GM12892 (cell line): ENCODE data around the gene ATG10.

Source experiments
- DNase-seq: peaks from one replicate; pipeline ENCODE4 v3.0.0; 2011; ENCODE audit not compliant: insufficient read length
- FAIRE-seq: peaks from 2 replicates; lab custom pipeline; 2011; peaks lifted over from hg19 to GRCh38; lab: Jason Lieb, UNC
- POLR2A ChIP-seq: IDR thresholded peaks from 2 replicates; pipeline ENCODE4 v1.6.1; 2011; ENCODE audit warnings: low read depth, low read length, control low read depth
- POLR2AphosphoS5 ChIP-seq: IDR thresholded peaks from 2 replicates; pipeline ENCODE4 v1.6.1; 2011; ENCODE audit warnings: low read depth, low read length, control low read depth
- TAF1 ChIP-seq: IDR thresholded peaks from 2 replicates; pipeline ENCODE4 v1.6.1; 2011; ENCODE audit warnings: low read depth, mild to moderate bottlenecking, control low read depth, low read length, borderline replicate concordance

ATG10 gene

DNA sequence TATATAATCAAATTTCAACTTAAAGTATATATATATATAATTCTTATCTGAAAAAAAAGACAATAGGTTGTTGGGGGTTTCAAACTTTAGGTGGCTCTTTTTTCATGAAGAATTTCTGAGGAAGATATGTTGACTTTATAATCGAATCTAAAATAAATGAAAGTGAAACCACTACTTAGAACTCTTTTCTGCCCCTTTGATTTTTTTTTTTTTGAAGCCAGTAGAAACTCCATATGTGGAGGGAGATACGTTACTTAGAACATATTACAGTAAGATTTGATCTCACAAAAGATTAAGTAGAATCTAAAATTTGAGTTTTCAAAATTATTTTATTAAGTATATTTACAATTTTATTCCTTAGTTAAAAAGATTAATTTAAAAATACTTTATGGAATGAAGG, 96.9 kb downstream of the ATG10 start:
- no peak for TF ChIP-seq POLR2A
- TF ChIP-seq POLR2AphosphoS5: no peak
- TF ChIP-seq TAF1: no peak
- FAIRE-seq (no peak), DNase-seq (no peak)

DNA sequence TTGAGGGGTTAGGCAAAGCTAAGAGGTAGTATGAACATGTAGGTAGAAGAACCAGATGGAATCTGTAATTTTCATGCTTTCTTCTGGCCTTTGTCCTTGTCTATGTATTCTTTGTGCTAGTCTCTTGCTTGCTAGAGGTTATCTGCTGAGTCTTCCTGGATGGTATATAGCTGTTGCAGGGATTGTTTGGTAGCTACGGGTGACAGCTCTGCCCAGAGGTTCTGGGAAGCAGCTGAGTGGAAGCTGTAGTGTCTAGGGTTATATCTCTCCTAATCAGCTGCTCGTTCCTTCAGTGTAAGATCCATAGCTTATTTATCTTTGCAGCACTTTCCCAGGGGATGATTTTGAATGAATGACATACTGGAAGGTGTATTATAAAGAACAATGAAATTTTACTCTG, 100.3 kb downstream of the ATG10 start:
- no peak for TF ChIP-seq POLR2AphosphoS5
- TF ChIP-seq POLR2A: no peak
- TF ChIP-seq TAF1: no peak
- DNase-seq (no peak), FAIRE-seq (no peak)

DNA sequence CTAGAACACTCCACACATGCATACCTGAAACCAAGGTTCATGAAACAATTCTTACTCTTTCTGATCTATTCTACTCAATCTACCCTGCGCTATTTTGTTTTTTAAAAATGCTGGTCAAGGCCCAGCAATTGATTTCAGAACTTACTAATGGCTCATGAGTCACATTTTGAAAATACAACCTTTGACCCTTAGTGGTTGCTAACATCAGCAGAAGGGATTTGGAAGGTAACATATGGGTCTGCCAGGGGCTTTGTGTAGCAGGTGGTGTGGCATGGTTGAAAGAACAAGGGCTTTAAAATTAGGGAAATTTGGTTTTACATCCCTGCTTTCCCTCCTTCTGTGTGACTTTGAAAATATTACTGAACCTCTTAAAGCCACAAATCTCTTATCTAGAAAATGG, 101.4 kb downstream of the ATG10 start:
- TF ChIP-seq TAF1: no peak
- TF ChIP-seq POLR2AphosphoS5: no peak
- TF ChIP-seq POLR2A: no peak
- DNase-seq (no peak), FAIRE-seq (no peak)

DNA sequence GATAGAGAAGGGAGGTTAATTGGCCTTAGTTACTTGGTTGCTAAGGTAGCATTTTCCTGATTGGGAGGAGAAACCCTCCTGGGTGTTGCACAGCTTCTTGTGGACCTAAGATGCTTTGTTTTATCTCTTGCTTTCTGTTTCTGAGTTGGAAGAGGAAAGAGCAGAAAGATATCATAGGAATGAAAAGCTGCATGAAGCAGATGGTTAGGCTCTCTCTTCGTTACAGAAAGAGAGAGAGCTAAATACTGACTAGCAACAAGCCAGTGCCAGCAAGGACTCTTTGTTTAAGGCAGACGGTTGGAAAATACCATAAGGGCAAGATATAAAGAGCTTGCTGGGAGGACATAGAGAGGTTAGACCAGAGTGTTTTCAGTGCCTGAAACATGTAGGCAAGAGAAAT, 103.1 kb downstream of the ATG10 start:
- FAIRE-seq (no peak), DNase-seq (no peak)
- TF ChIP-seq TAF1 (no peak), POLR2A (no peak), POLR2AphosphoS5 (no peak)

DNA sequence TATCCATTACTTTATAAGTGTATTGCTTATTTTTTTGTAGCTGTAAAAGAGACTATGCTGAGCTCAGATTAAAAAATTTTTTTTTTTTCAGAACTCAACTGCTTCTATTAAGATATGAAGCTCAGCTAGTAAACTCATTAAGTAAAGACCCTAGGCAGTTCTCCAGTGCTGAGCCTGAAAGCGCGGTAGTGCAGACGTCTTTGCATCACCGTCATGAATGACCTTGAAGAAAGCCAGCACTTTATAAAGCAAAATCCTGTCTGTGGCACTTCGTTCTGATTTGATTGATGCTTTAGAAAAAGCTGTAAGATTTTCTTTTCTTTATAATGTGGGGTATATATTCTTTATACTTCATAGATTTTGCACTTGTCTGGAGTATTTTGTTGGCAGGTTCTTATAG, 105.7 kb downstream of the ATG10 start:
- FAIRE-seq (no peak), DNase-seq (no peak)
- TF ChIP-seq TAF1 (no peak), POLR2AphosphoS5 (no peak), POLR2A (no peak)

DNA sequence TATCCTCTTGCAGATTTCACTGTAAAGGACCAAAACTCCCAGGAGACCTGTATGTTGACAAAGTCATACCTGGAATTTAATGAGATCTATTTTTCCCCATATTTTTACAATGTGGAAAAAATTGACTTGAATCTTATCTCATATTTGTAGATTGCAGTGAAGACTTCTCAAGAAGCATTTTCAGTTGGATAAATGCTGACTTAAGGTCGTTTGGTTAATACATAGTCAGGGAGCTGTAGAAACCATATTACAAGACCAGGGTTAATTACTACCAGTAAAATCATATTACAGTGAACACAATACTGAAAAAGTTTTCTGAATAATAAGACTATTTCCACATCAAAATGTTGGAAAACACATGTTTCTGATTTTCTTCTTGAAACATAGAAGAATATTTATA, 119.8 kb downstream of the ATG10 start:
- no peak for FAIRE-seq

DNA sequence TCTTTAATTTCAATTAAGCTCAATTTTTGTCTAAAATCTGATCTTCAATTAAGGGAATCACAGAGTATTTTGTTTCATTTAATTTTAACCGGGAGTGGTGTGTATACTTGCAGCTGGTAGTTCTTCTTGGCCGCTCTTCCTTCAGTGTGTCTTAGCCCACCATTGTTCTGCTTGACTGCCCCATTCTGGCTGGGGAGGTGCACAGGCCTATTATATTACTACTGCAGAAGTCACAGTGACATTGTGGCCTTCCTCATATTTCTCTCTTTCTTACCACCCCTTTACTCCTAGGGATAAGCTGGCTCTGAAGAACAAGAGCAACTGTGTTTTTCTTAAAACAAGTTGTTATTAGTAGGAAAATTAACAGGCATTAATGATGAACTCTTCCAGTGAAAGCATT, 123.7 kb downstream of the ATG10 start:
- no peak for TF ChIP-seq TAF1
- no peak for TF ChIP-seq POLR2AphosphoS5
- TF ChIP-seq POLR2A: no peak
- DNase-seq: no peak
- FAIRE-seq: no peak

More for the DNA sequence above, 119.8 kb downstream of the ATG10 start:
- TF ChIP-seq TAF1 (no peak), POLR2A (no peak), POLR2AphosphoS5 (no peak)
- no peak for DNase-seq

DNA sequence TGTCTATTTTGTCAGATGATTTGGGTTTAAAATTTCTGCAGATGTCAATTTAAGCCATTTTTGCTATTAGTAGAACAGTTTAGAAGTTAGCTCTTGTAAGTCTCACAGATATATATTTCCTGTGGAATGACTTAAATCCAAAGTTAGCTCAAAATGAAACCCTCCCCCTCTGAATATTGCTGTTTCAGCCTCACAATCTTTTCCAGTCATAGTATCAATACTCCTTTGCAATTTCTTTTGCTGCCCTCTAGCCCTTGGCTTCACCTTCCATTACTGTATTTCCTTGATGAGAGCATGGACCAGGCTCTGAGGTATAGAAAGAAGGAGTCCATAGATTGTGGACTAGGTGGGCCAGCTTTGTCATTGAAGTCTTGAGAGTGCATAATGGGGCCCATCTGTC, 124.4 kb downstream of the ATG10 start:
- no peak for FAIRE-seq

DNA sequence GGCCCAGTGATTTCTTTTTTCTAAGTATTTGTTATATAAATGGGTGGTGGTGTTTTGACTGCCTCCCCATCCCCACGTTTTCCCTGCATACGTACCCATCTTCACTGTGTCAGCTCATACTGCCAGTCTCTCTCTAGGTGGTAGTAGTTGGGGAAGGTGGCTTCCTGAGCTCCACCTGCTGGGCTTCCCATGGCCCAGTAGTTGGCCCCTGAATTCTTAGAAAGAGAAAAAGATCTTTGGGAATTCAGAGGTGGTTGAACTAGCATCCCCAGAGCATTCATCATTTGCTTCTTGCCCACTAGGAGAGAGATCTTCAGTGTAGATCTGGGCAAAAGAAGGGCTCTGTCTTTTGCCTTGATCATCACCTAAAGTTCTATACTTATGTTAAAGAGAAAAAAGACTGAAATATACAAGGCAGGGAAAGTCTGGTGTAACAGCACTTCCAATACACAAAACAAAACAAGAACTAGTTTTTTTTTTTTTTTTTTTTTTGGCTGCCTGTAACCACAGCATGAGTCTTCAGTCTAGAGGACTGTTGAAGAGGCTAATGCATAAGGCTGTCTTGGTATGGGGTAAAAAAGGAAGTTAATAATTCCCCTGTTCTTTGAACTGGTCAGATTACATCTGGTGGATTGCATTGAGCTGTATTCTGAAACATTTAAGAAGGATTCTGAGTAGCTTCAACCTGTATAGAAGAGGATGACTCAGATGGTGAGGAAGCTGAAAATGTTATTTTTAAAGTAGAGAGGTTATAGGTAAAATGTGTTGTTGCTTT, 128.7 kb downstream of the ATG10 start:
- FAIRE-seq (no peak), DNase-seq (no peak)
- TF ChIP-seq POLR2AphosphoS5 (no peak), POLR2A (no peak), TAF1 (no peak)

More for the DNA sequence above, 124.4 kb downstream of the ATG10 start:
- DNase-seq: no peak
- no peak for TF ChIP-seq POLR2AphosphoS5
- TF ChIP-seq TAF1: no peak
- no peak for TF ChIP-seq POLR2A

DNA sequence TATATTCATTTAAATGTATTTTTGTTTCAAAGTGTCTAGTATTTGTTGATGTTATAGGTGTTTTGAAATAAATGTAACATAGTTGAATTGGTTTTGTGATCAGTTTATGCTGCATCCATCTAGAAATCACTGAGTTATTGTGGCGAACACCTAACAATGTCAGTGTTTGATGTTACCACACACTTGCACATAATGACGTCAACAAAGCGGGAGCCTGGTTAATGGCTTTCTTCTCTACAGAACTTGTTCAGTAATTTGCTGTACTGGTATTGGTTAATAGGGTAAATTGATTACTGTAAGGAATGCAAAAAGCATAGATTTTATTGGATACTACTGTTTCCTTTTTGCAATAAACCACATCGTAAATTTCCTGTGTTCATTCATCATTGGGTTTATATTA, 133.0 kb downstream of the ATG10 start:
- FAIRE-seq: no peak

DNA sequence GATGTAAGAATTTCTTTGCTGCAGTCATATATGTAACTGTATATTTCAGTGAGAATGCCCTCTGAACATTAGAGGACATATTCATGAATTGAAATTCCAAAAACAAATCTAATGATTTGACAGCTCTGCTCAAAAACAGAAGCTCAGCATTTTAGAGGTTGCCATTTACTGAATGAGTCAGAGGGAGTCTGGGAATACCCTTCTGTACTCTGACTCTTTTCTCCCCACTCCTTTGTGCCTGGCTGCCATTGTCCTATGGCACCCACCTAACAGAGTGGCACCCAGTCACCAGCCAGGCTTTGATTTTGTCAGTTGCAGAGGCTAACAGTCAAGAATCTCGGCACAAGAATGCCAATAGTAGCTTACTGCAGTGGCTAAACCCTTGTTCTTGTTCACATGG, 133.6 kb downstream of the ATG10 start:
- DNase-seq: no peak
- FAIRE-seq: peak; percentile 65
- no peak for TF ChIP-seq POLR2AphosphoS5
- no peak for TF ChIP-seq TAF1
- TF ChIP-seq POLR2A: no peak

More for the DNA sequence above, 133.0 kb downstream of the ATG10 start:
- no peak for DNase-seq
- TF ChIP-seq POLR2AphosphoS5 (no peak), POLR2A (no peak), TAF1 (no peak)

DNA sequence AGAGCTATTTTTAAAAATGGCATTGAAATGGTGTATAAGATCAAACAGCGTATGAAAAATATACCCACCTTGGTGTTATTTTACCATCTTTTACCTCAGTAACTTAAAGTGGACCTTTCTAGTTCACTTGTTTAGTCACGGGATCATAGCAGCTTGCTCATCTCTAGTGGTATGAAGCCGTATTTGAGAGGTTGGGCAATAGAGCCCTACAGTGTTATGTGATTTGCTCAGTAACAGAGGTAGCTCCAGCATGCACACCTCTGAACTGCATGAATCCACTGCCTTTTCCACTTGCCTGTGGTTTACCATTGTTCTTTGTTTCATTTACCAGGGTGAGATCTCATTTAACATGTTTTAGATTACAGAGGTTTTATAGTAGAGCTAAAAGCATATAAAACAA, 134.4 kb downstream of the ATG10 start:
- DNase-seq (no peak), FAIRE-seq (no peak)
- TF ChIP-seq POLR2AphosphoS5 (no peak), POLR2A (no peak), TAF1 (no peak)

DNA sequence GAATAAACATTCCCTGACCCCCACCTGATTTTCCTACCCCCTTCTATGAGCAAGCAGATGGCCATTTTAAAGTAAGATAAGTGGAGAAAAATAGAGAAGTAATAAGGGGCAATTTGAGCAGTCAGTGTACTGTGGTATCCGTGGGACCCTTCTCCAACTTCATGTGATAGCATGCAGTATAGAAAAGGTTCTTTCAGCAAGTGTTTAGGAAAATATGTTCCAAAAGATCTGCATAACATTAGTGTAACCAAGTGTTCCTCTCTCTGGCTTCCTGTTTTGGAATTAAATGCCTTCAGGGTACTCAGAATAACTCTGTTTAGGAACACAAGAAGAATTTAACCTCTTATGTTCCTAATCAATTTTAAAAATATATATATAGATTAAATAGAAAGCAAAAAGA, 134.9 kb downstream of the ATG10 start:
- FAIRE-seq: no peak
- TF ChIP-seq POLR2A (no peak), POLR2AphosphoS5 (no peak), TAF1 (no peak)
- DNase-seq: no peak
